Measurements from ENCODE around the gene HECW1.
"Not testable (repeated sequence)": the region's sequence is repeated elsewhere in the genome, so short reads cannot be mapped to it uniquely, and the experiment has no call there.

Gene HECW1

DNA sequence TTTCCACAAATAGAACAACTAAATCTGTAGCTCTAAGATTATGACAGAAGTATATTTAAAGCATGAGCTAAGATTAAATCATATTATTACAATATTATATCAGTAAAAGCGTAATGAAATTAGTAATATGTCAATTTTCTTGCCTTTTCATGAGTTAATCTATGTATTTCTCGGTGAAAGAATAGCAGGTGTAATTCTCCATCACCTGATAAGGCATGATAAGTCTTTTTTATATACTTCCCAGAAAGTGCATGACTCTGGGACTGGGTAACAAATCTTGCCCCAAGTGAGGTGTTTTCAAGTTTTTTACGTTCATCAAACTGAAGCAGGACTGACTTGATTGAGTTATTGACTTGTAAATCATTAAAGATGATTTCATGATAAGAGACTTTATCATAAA, 100.5 kb downstream of the HECW1 start:
- H3K4me3 ChIP-seq (ENCODE audit: low read depth in 1 of 2, low read length in 2 of 2) = no peak overlapping the region
- no peaks in the 10 kb centered on the region for H3K27me3 ChIP-seq (ENCODE audit: control insufficient read depth in 1 of 2, insufficient read depth in 2 of 2, low read length in 2 of 2)

GRCh38 chr7:43215061-43215460, 102.6 kb downstream of the HECW1 start:
- Histone ChIP-seq H3K4me1 (ENCODE audit: insufficient read depth, low read length) (no peaks in the 10 kb centered on the region), H3K27ac (ENCODE audit: low read depth, low read length) (no peak overlapping the region), H3K9ac (ENCODE audit: low read length) (no peak overlapping the region), H3K9me3 (ENCODE audit: low read length) (no peaks in the 10 kb centered on the region), H3K36me3 (ENCODE audit: insufficient read depth, low read length) (no peaks in the 10 kb centered on the region), H3K4me3 (ENCODE audit: low read depth in 1 of 2, low read length in 2 of 2) (no peak overlapping the region), H3K27me3 (ENCODE audit: control insufficient read depth in 1 of 2, insufficient read depth in 2 of 2, low read length in 2 of 2) (no peaks in the 10 kb centered on the region)

More for the DNA sequence above, 100.5 kb downstream of the HECW1 start:
- H3K9ac ChIP-seq (ENCODE audit: low read length) = no peak overlapping the region
- H3K27ac ChIP-seq (ENCODE audit: low read depth, low read length) = no peak overlapping the region
- no peaks in the 10 kb centered on the region for H3K36me3 ChIP-seq (ENCODE audit: insufficient read depth, low read length)
- H3K4me1 ChIP-seq (ENCODE audit: insufficient read depth, low read length) = no peaks in the 10 kb centered on the region
- no peaks in the 10 kb centered on the region for H3K9me3 ChIP-seq (ENCODE audit: low read length)

GRCh38 chr7:43217055-43217454, 104.6 kb downstream of the HECW1 start:
- H3K27ac ChIP-seq (ENCODE audit: low read depth, low read length) = no peak overlapping the region
- H3K9ac ChIP-seq (ENCODE audit: low read length) = no peak overlapping the region
- H3K4me1 ChIP-seq (ENCODE audit: insufficient read depth, low read length) = no peaks in the 10 kb centered on the region
- no peak overlapping the region for H3K4me3 ChIP-seq (ENCODE audit: low read depth in 1 of 2, low read length in 2 of 2)
- no peaks in the 10 kb centered on the region for H3K36me3 ChIP-seq (ENCODE audit: insufficient read depth, low read length)
- H3K27me3 ChIP-seq (ENCODE audit: control insufficient read depth in 1 of 2, insufficient read depth in 2 of 2, low read length in 2 of 2) = no peaks in the 10 kb centered on the region
- H3K9me3 ChIP-seq (ENCODE audit: low read length) = no peaks in the 10 kb centered on the region

DNA sequence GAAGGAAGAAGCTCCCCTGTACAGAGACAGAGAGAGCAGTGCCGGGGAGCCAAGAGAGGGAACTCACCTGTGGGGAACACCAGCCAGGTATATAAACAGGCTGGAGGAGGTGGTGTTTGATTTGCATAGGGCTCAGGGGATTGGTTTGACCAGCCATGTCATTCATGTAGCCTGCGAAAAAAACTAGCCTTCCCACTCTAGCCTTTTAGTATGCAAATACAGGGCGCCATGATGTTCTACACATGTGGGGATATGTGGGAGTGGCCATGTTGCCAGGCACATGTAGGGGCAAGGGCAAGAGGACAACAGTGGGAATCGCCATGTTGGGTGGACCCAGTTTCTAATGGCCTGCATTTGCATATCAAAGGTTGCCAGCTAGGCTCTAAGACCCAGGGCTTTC, 106.5 kb downstream of the HECW1 start:
- not testable (repeated sequence) for H3K9me3 ChIP-seq (ENCODE audit: low read length); H3K9ac ChIP-seq (ENCODE audit: low read length); H3K4me3 ChIP-seq (ENCODE audit: low read depth in 1 of 2, low read length in 2 of 2); H3K27me3 ChIP-seq (ENCODE audit: control insufficient read depth in 1 of 2, insufficient read depth in 2 of 2, low read length in 2 of 2); H3K4me1 ChIP-seq (ENCODE audit: insufficient read depth, low read length); H3K36me3 ChIP-seq (ENCODE audit: insufficient read depth, low read length); H3K27ac ChIP-seq (ENCODE audit: low read depth, low read length)

DNA sequence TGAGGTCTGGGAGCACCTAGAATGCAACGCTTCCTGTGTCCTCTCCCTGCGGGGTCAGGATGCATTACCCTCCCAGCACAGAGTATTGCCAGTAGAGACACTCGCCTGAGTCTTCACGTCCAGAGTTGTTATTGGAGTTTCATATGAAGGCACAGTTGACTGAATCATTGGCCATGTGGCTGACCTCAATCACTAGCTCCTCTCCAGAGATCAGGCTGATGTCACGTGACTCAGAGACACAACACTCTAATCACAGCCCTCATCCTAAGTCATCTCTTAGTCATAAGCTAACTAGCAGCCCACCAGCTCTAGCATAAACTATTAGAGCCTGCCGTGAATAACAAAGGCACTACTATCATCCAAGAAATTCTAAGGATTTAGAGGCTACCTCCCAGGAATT, 107.8 kb downstream of the HECW1 start:
- Histone ChIP-seq H3K4me3 (ENCODE audit: low read depth in 1 of 2, low read length in 2 of 2) (no peak overlapping the region), H3K4me1 (ENCODE audit: insufficient read depth, low read length) (no peaks in the 10 kb centered on the region), H3K27ac (ENCODE audit: low read depth, low read length) (no peak overlapping the region), H3K36me3 (ENCODE audit: insufficient read depth, low read length) (no peaks in the 10 kb centered on the region), H3K27me3 (ENCODE audit: control insufficient read depth in 1 of 2, insufficient read depth in 2 of 2, low read length in 2 of 2) (no peaks in the 10 kb centered on the region), H3K9me3 (ENCODE audit: low read length) (no peaks in the 10 kb centered on the region), H3K9ac (ENCODE audit: low read length) (no peak overlapping the region)

- no peak overlapping the region for H3K4me3 ChIP-seq (ENCODE audit: low read depth in 1 of 2, low read length in 2 of 2)
- no peak overlapping the region for H3K9ac ChIP-seq (ENCODE audit: low read length)
- no peaks in the 10 kb centered on the region for H3K4me1 ChIP-seq (ENCODE audit: insufficient read depth, low read length)
- H3K27me3 ChIP-seq (ENCODE audit: control insufficient read depth in 1 of 2, insufficient read depth in 2 of 2, low read length in 2 of 2) = no peaks in the 10 kb centered on the region
- H3K9me3 ChIP-seq (ENCODE audit: low read length) = no peaks in the 10 kb centered on the region
- no peak overlapping the region for H3K27ac ChIP-seq (ENCODE audit: low read depth, low read length)
- H3K36me3 ChIP-seq (ENCODE audit: insufficient read depth, low read length) = no peaks in the 10 kb centered on the region
Measured at GRCh38 chr7:43220742-43221141, 108.3 kb downstream of the HECW1 start.

DNA sequence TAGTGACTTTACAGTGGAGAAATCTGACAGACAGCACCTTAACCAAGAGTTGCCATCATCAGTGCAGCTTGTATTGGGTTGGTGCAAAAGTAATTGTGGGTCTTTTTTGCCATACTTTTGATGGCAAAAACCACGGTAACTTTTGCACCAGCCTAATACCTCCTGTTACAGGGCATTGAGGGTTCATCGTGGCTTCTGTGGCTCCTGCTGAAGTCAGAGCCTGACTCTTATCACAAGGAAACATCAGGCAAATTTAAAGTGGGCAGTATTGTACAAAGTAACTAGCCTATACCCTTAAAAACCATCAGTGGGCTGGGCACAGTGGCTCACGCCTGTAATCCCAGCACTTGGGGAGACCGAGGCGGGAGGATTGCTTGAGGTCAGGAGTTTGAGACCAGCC, 117.4 kb downstream of the HECW1 start:
- no peaks in the 10 kb centered on the region for H3K4me1 ChIP-seq (ENCODE audit: insufficient read depth, low read length)
- H3K9me3 ChIP-seq (ENCODE audit: low read length) = no peaks in the 10 kb centered on the region
- no peak overlapping the region for H3K27ac ChIP-seq (ENCODE audit: low read depth, low read length)
- no peaks in the 10 kb centered on the region for H3K36me3 ChIP-seq (ENCODE audit: insufficient read depth, low read length)
- no peak overlapping the region for H3K4me3 ChIP-seq (ENCODE audit: low read depth in 1 of 2, low read length in 2 of 2)
- no peak overlapping the region for H3K9ac ChIP-seq (ENCODE audit: low read length)
- H3K27me3 ChIP-seq (ENCODE audit: control insufficient read depth in 1 of 2, insufficient read depth in 2 of 2, low read length in 2 of 2) = no peaks in the 10 kb centered on the region

GRCh38 chr7:43232366-43232765, 119.9 kb downstream of the HECW1 start:
- Histone ChIP-seq H3K4me1 (ENCODE audit: insufficient read depth, low read length) (no peaks in the 10 kb centered on the region), H3K36me3 (ENCODE audit: insufficient read depth, low read length) (no peaks in the 10 kb centered on the region), H3K27ac (ENCODE audit: low read depth, low read length) (no peak overlapping the region), H3K9ac (ENCODE audit: low read length) (no peak overlapping the region), H3K27me3 (ENCODE audit: control insufficient read depth in 1 of 2, insufficient read depth in 2 of 2, low read length in 2 of 2) (no peaks in the 10 kb centered on the region), H3K9me3 (ENCODE audit: low read length) (no peaks in the 10 kb centered on the region), H3K4me3 (ENCODE audit: low read depth in 1 of 2, low read length in 2 of 2) (no peak overlapping the region)

DNA sequence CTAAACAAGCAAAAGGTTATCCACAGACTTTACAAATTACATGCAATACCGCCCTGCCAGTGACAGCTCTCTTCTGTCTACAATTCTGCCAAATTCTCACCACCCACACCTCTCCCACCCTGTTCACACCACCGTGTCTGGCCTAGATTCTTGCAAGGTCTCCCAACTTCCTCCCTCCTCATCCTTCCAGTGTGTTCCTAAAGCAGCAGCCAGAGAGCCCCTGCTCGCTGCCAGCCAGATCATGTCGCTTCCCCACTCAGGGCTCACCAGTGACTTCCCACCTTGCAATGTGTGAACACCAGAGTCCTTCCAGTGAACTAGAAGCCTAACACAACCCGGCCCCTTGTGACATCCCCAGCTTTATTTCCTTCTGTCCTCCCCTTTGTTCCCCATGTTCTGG, 121.6 kb downstream of the HECW1 start:
- Histone ChIP-seq H3K9me3 (ENCODE audit: low read length) (no peaks in the 10 kb centered on the region), H3K9ac (ENCODE audit: low read length) (no peak overlapping the region), H3K4me3 (ENCODE audit: low read depth in 1 of 2, low read length in 2 of 2) (no peak overlapping the region), H3K4me1 (ENCODE audit: insufficient read depth, low read length) (no peaks in the 10 kb centered on the region), H3K36me3 (ENCODE audit: insufficient read depth, low read length) (no peaks in the 10 kb centered on the region), H3K27me3 (ENCODE audit: control insufficient read depth in 1 of 2, insufficient read depth in 2 of 2, low read length in 2 of 2) (no peaks in the 10 kb centered on the region), H3K27ac (ENCODE audit: low read depth, low read length) (no peak overlapping the region)

GRCh38 chr7:43234968-43235367, 122.5 kb downstream of the HECW1 start:
- Histone ChIP-seq H3K27me3 (ENCODE audit: control insufficient read depth in 1 of 2, insufficient read depth in 2 of 2, low read length in 2 of 2) (no peaks in the 10 kb centered on the region), H3K4me3 (ENCODE audit: low read depth in 1 of 2, low read length in 2 of 2) (no peak overlapping the region), H3K36me3 (ENCODE audit: insufficient read depth, low read length) (no peaks in the 10 kb centered on the region), H3K9me3 (ENCODE audit: low read length) (no peaks in the 10 kb centered on the region), H3K4me1 (ENCODE audit: insufficient read depth, low read length) (no peaks in the 10 kb centered on the region), H3K9ac (ENCODE audit: low read length) (no peak overlapping the region), H3K27ac (ENCODE audit: low read depth, low read length) (no peak overlapping the region)

GRCh38 chr7:43240565-43240964, 128.1 kb downstream of the HECW1 start:
- no peaks in the 10 kb centered on the region for H3K36me3 ChIP-seq (ENCODE audit: insufficient read depth, low read length)
- no peak overlapping the region for H3K4me3 ChIP-seq (ENCODE audit: low read depth in 1 of 2, low read length in 2 of 2)
- H3K27me3 ChIP-seq (ENCODE audit: control insufficient read depth in 1 of 2, insufficient read depth in 2 of 2, low read length in 2 of 2) = no peaks in the 10 kb centered on the region
- H3K27ac ChIP-seq (ENCODE audit: low read depth, low read length) = no peak overlapping the region
- H3K9me3 ChIP-seq (ENCODE audit: low read length) = no peaks in the 10 kb centered on the region
- H3K9ac ChIP-seq (ENCODE audit: low read length) = no peak overlapping the region
- H3K4me1 ChIP-seq (ENCODE audit: insufficient read depth, low read length) = no peaks in the 10 kb centered on the region

DNA sequence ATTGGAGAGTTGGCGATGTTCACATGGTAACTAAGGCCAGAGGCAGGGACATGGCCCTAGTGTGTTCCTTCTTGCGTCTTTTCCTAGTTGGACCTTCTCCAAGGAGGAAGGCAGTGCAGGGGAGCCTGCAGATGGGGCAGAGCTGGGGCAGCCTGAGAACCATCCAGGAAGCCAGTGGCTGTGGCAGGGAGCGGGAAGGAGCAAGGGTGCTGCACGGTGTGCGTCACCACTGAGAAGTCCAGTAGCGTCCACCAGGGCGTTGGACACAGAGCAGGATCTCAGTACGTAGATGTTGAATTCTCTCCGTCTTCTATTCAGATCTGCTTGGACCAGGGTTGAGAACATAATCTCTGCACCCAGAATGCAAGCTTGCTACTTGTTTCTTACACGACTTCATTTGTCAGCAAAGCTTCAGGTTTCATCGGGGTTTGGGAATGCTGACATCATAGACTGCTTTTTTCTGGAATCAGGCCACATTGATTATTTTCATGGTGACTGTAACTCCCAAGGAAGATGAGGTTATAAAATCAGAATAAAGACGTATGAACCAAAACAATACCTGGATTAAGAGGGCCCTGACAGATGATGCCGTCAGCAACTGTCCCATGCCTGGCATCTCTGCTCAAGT, 130.3 kb downstream of the HECW1 start:
- no peak overlapping the region for H3K4me3 ChIP-seq (ENCODE audit: low read depth in 1 of 2, low read length in 2 of 2)
- no peaks in the 10 kb centered on the region for H3K4me1 ChIP-seq (ENCODE audit: insufficient read depth, low read length)
- H3K9me3 ChIP-seq (ENCODE audit: low read length) = no peaks in the 10 kb centered on the region
- H3K27me3 ChIP-seq (ENCODE audit: control insufficient read depth in 1 of 2, insufficient read depth in 2 of 2, low read length in 2 of 2) = no peaks in the 10 kb centered on the region
- H3K36me3 ChIP-seq (ENCODE audit: insufficient read depth, low read length) = no peaks in the 10 kb centered on the region
- no peak overlapping the region for H3K27ac ChIP-seq (ENCODE audit: low read depth, low read length)
- H3K9ac ChIP-seq (ENCODE audit: low read length) = no peak overlapping the region
